Measurements from ENCODE around the gene SYT13.

- TF ChIP-seq TAF1 (IDR thresholded peaks at IDR 0.05; ENCODE audit: low read depth, low read length): no peak
- TF ChIP-seq POLR2A (IDR thresholded peaks at IDR 0.05; ENCODE audit: low read depth, low read length): no peak
- no peak for TF ChIP-seq POLR2AphosphoS5 (IDR thresholded peaks at IDR 0.05; ENCODE audit: low read depth, low read length)
Observed at GRCh38 chr11:45322111-45322705, 36.1 kb upstream of the SYT13 start.

All from GM12891 (cell line).